Measurements from ENCODE around the gene SPATA13.
"Not testable (repeated sequence)": the region's sequence is repeated elsewhere in the genome, so short reads cannot be mapped to it uniquely, and the experiment has no call there.

The SPATA13 gene

DNA sequence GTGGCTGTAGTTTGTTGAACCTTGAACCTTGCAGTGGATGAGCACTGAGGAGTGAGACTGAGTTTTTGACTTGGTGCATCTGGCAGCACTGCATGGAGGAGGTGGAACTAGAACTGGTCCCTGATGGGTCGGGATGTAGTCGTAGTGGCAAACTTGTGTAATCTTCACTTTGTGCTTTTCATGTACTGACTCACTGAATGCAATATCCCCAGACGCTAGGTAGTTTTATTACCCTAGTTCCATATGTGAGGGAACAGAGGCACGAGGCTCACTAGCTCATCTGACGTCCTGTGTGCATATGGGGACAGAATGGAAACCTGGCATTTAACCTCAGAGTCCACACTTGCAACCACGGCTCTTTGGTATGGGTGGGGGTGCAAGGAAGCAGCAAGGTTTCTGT is 159.1 kb downstream of the SPATA13 start:
- not testable (repeated sequence) for H2BK12ac ChIP-seq (ENCODE audit: low read length); H3K27me3 ChIP-seq (ENCODE audit: insufficient read depth, low read length); H3K23ac ChIP-seq (ENCODE audit: low read length); H2BK120ac ChIP-seq (ENCODE audit: insufficient read depth, low read length, poor library complexity); H3K4me3 ChIP-seq (ENCODE audit: low read depth, low read length); H3K79me1 ChIP-seq (ENCODE audit: low read length); H4K8ac ChIP-seq (ENCODE audit: low read depth, low read length); H3K79me2 ChIP-seq (ENCODE audit: control insufficient read depth, insufficient read depth, low read length, poor library complexity); H3K4ac ChIP-seq (ENCODE audit: low read depth, low read length); H4K12ac ChIP-seq (ENCODE audit: low read depth, low read length); H3K4me2 ChIP-seq (ENCODE audit: low read length); DNase-seq; H3K27ac ChIP-seq (ENCODE audit: low read depth, low read length); H2AK5ac ChIP-seq (ENCODE audit: low read length); H3K9ac ChIP-seq (ENCODE audit: low read length); H3K18ac ChIP-seq (ENCODE audit: low read length); H3K14ac ChIP-seq (ENCODE audit: low read length); H3K4me1 ChIP-seq (ENCODE audit: control insufficient read depth in 1 of 2, insufficient read depth in 2 of 2, low read length in 2 of 2); H3K36me3 ChIP-seq (ENCODE audit: control insufficient read depth in 1 of 2, insufficient read depth in 2 of 2, low read length in 2 of 2); H4K91ac ChIP-seq (ENCODE audit: low read depth, low read length); H3K9me3 ChIP-seq (ENCODE audit: insufficient read depth, low read depth, low read length); H2AFZ ChIP-seq (ENCODE audit: insufficient read depth, low read length, poor library complexity); H2BK5ac ChIP-seq (ENCODE audit: low read depth, low read length, poor library complexity)
- no CpG with 5 or more reads among the region's 6 CpGs for WGBS (ENCODE audit: extremely low coverage, insufficient coverage, insufficient read length)

GRCh38 chr13:24321416-24321815 is 160.9 kb downstream of the SPATA13 start:
- not testable (repeated sequence) for H2BK5ac ChIP-seq (ENCODE audit: low read depth, low read length, poor library complexity); H3K4ac ChIP-seq (ENCODE audit: low read depth, low read length); H3K18ac ChIP-seq (ENCODE audit: low read length); H3K9me3 ChIP-seq (ENCODE audit: insufficient read depth, low read depth, low read length); H3K36me3 ChIP-seq (ENCODE audit: control insufficient read depth in 1 of 2, insufficient read depth in 2 of 2, low read length in 2 of 2); H3K4me3 ChIP-seq (ENCODE audit: low read depth, low read length); H2BK12ac ChIP-seq (ENCODE audit: low read length); H2AFZ ChIP-seq (ENCODE audit: insufficient read depth, low read length, poor library complexity); H3K27ac ChIP-seq (ENCODE audit: low read depth, low read length); H3K4me1 ChIP-seq (ENCODE audit: control insufficient read depth in 1 of 2, insufficient read depth in 2 of 2, low read length in 2 of 2); H3K23ac ChIP-seq (ENCODE audit: low read length); H4K12ac ChIP-seq (ENCODE audit: low read depth, low read length); H3K27me3 ChIP-seq (ENCODE audit: insufficient read depth, low read length); H2BK120ac ChIP-seq (ENCODE audit: insufficient read depth, low read length, poor library complexity); DNase-seq; H3K4me2 ChIP-seq (ENCODE audit: low read length); H3K79me1 ChIP-seq (ENCODE audit: low read length); H3K14ac ChIP-seq (ENCODE audit: low read length); H3K9ac ChIP-seq (ENCODE audit: low read length); H4K91ac ChIP-seq (ENCODE audit: low read depth, low read length); H2AK5ac ChIP-seq (ENCODE audit: low read length); H4K8ac ChIP-seq (ENCODE audit: low read depth, low read length); H3K79me2 ChIP-seq (ENCODE audit: control insufficient read depth, insufficient read depth, low read length, poor library complexity)
- WGBS (ENCODE audit: extremely low coverage, insufficient coverage, insufficient read length), result no CpG with 5 or more reads among the region's 8 CpGs

DNA sequence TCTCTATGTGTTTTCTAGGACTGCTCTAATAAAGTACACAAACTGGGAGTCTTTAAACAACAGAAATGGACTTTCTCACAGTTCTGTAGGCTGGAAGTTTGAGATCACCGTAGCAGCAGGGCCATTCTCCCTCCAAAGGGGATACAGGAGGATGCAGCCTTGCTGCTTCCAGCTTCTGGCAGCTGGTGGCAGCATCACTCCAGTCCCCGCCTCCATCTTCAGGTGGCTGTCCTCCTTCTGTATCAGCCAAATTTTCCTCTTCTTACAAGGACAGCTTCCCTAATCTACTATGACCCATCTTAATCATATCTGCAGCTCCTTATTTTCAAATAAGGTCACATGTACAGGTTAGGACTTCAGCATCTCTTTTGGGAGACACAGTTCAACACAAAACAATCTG is 161.9 kb downstream of the SPATA13 start:
- H3K79me2 ChIP-seq (ENCODE audit: control insufficient read depth, insufficient read depth, low read length, poor library complexity); H3K4me2 ChIP-seq (ENCODE audit: low read length); H3K27ac ChIP-seq (ENCODE audit: low read depth, low read length); H4K91ac ChIP-seq (ENCODE audit: low read depth, low read length); H3K9ac ChIP-seq (ENCODE audit: low read length); H3K27me3 ChIP-seq (ENCODE audit: insufficient read depth, low read length); H4K12ac ChIP-seq (ENCODE audit: low read depth, low read length); H3K4me3 ChIP-seq (ENCODE audit: low read depth, low read length); H3K14ac ChIP-seq (ENCODE audit: low read length); H2BK5ac ChIP-seq (ENCODE audit: low read depth, low read length, poor library complexity); H2BK120ac ChIP-seq (ENCODE audit: insufficient read depth, low read length, poor library complexity); H3K36me3 ChIP-seq (ENCODE audit: control insufficient read depth in 1 of 2, insufficient read depth in 2 of 2, low read length in 2 of 2); H3K79me1 ChIP-seq (ENCODE audit: low read length); H3K4ac ChIP-seq (ENCODE audit: low read depth, low read length); H3K23ac ChIP-seq (ENCODE audit: low read length); H3K9me3 ChIP-seq (ENCODE audit: insufficient read depth, low read depth, low read length); H2BK12ac ChIP-seq (ENCODE audit: low read length); H3K18ac ChIP-seq (ENCODE audit: low read length); H2AFZ ChIP-seq (ENCODE audit: insufficient read depth, low read length, poor library complexity); H4K8ac ChIP-seq (ENCODE audit: low read depth, low read length); H3K4me1 ChIP-seq (ENCODE audit: control insufficient read depth in 1 of 2, insufficient read depth in 2 of 2, low read length in 2 of 2); H2AK5ac ChIP-seq (ENCODE audit: low read length): not testable (repeated sequence)
- no CpG with 5 or more reads among the region's 2 CpGs for WGBS (ENCODE audit: extremely low coverage, insufficient coverage, insufficient read length)
- peak in 1 of 2 donors; percentile 4 for DNase-seq

DNA sequence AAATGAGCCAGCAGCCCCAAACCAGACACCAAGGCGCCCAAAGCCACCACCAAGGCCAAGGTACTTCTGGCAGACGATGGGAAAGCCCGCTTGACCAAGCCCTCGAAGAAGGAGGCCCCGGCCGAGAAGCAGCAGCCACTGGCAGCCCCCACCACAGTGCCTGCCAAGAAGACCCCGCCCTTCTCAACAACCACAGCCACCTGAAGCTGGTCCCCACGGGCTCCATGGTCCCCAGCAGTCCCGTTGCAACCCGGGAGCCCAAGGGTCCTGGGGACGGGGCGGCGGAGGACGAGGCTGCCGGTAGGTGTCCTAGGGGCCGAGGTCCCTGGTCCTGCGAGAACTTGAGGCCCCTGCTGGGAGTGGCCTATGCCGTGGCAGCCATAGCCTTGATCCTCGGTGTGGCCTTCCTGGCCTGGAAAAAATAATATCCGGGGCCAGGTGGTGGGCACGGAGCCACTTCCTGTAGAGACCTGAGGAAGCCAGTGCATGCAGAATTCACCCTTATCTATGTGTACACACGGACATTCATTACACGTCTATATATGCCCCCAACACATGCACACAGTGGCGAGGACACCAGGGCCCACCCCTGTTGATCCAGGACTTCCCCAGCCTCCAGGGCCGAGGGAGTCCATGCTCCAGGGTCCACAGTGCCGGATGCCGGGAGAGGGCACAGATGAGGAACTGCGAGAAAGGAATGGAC is 162.7 kb downstream of the SPATA13 start:
- Histone ChIP-seq H3K79me1 (ENCODE audit: low read length) (no peaks in the 10 kb centered on the region), H3K27me3 (ENCODE audit: insufficient read depth, low read length) (no peaks in the 10 kb centered on the region), H3K27ac (ENCODE audit: low read depth, low read length) (no peak overlapping the region), H3K14ac (ENCODE audit: low read length) (no peak overlapping the region), H2AK5ac (ENCODE audit: low read length) (no peak overlapping the region), H4K8ac (ENCODE audit: low read depth, low read length) (no peak overlapping the region), H3K18ac (ENCODE audit: low read length) (no peak overlapping the region), H3K4ac (ENCODE audit: low read depth, low read length) (no peak overlapping the region), H2BK12ac (ENCODE audit: low read length) (no peak overlapping the region), H4K12ac (ENCODE audit: low read depth, low read length) (peak overlapping the region; percentile 28), H2AFZ (ENCODE audit: insufficient read depth, low read length, poor library complexity) (no peak overlapping the region), H3K4me1 (ENCODE audit: control insufficient read depth in 1 of 2, insufficient read depth in 2 of 2, low read length in 2 of 2) (no peaks in the 10 kb centered on the region), H3K79me2 (ENCODE audit: control insufficient read depth, insufficient read depth, low read length, poor library complexity) (no peaks in the 10 kb centered on the region), H3K4me2 (ENCODE audit: low read length) (no peak overlapping the region), H2BK120ac (ENCODE audit: insufficient read depth, low read length, poor library complexity) (no peak overlapping the region), H3K9ac (ENCODE audit: low read length) (no peak overlapping the region), H3K36me3 (ENCODE audit: control insufficient read depth in 1 of 2, insufficient read depth in 2 of 2, low read length in 2 of 2) (no peaks in the 10 kb centered on the region), H3K9me3 (ENCODE audit: insufficient read depth, low read depth, low read length) (no peaks in the 10 kb centered on the region), H2BK5ac (ENCODE audit: low read depth, low read length, poor library complexity) (no peak overlapping the region), H4K91ac (ENCODE audit: low read depth, low read length) (no peak overlapping the region), H3K4me3 (ENCODE audit: low read depth, low read length) (no peak overlapping the region), H3K23ac (ENCODE audit: low read length) (no peak overlapping the region)
- WGBS (ENCODE audit: extremely low coverage, insufficient coverage, insufficient read length), result no CpG with 5 or more reads among the region's 28 CpGs
- DNase-seq, result no peak

Measured in trophoblast cell (in vitro differentiated cells and primary cell).